Right atrium auricular region (tissue), 2 donors: ENCODE measurements around the gene SLC26A11. TPM values are rescaled to one million over a fixed set of nuclear protein-coding genes. Genes with fewer than 3 reads are reported as not detected.

Source experiments
- DNase-seq: peaks from one replicate; pipeline ENCODE4 v3.0.0-alpha.2; 2019; ENCODE audit warnings: low spot score
- H3K27ac ChIP-seq, 2 donors: fragments of 200-600 bp; sonication (generic); 1 replicate in 1 of 2; 2 replicates in 1 of 2; pipeline ENCODE4 v1.5.1; 2016 to 2019
- H3K27me3 ChIP-seq, 2 donors: fragments of 200-600 bp; sonication (generic); one replicate each; pipeline versions ENCODE4 v1.5.1 to v1.6.0; 2017 to 2019
- H3K36me3 ChIP-seq: fragments of 200-600 bp; sonication (generic); one replicate; pipeline ENCODE4 v1.5.1; 2016
- H3K4me1 ChIP-seq, 2 donors: fragments of 200-600 bp; sonication (generic); one replicate each; pipeline versions ENCODE4 v1.5.1 to v1.6.0; 2017 to 2019
- H3K4me3 ChIP-seq, 2 donors: fragments of 200-600 bp; sonication (generic); 1 replicate in 1 of 2; 2 replicates in 1 of 2; pipeline ENCODE4 v1.5.1; 2017 to 2019; ENCODE audit warnings: mild to moderate bottlenecking in 1 of 2, moderate library complexity in 1 of 2
- H3K9me3 ChIP-seq, 2 donors: fragments of 200-600 bp; sonication (generic); one replicate each; pipeline ENCODE4 v1.5.1; 2019
- total RNA-seq, 2 donors: library from RNA; depleted of rRNA; stranded (reverse); fragments of >200 nt; gene quantifications; one replicate each; pipeline ENCODE4 v1.1.0, GENCODE V29; 2016
- TF ChIP-seq, protein P1 (sequence below), 2 donors: fragments of 200-600 bp; sonication (generic); IDR thresholded peaks; one replicate each; pipeline ENCODE4 v1.5.1; 2019; ENCODE audit warnings: antibody characterized with exemption in 2 of 2

The SLC26A11 gene
- total RNA-seq, 2 donors from 2014 or later: 2.2 to 9.0 TPM

GRCh38 chr17:80260069-80260535 is 39.9 kb downstream of the SLC26A11 start:
- Histone ChIP-seq H3K4me3 (peak overlapping the region; percentile 64 to 67), H3K27ac (peak overlapping the region; percentile 87 to 93), H3K36me3 (no peaks in the 10 kb centered on the region), H3K9me3 (no peaks in the 10 kb centered on the region), H3K4me1 (peaks cover 0 to 37% of the 10 kb centered on the region in 2 donors), H3K27me3 (no peaks in the 10 kb centered on the region)
- TF ChIP-seq, protein P1, sequence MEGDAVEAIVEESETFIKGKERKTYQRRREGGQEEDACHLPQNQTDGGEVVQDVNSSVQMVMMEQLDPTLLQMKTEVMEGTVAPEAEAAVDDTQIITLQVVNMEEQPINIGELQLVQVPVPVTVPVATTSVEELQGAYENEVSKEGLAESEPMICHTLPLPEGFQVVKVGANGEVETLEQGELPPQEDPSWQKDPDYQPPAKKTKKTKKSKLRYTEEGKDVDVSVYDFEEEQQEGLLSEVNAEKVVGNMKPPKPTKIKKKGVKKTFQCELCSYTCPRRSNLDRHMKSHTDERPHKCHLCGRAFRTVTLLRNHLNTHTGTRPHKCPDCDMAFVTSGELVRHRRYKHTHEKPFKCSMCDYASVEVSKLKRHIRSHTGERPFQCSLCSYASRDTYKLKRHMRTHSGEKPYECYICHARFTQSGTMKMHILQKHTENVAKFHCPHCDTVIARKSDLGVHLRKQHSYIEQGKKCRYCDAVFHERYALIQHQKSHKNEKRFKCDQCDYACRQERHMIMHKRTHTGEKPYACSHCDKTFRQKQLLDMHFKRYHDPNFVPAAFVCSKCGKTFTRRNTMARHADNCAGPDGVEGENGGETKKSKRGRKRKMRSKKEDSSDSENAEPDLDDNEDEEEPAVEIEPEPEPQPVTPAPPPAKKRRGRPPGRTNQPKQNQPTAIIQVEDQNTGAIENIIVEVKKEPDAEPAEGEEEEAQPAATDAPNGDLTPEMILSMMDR (IDR thresholded peaks at IDR 0.05): no peak
- peak; percentile 64 for DNase-seq

GRCh38 chr17:80260791-80261158 is 40.5 kb downstream of the SLC26A11 start, which contains the start of gene RNF213:
RNF213 (plus strand) TSS chr17:80260852; CDS start chr17:80263682, 2,830 bp downstream.
- peaks cover 0 to 37% of the 10 kb centered on the region in 2 donors for H3K4me1 ChIP-seq
- no peak for DNase-seq
- TF ChIP-seq, protein P1 (IDR thresholded peaks at IDR 0.05): no peak

DNA sequence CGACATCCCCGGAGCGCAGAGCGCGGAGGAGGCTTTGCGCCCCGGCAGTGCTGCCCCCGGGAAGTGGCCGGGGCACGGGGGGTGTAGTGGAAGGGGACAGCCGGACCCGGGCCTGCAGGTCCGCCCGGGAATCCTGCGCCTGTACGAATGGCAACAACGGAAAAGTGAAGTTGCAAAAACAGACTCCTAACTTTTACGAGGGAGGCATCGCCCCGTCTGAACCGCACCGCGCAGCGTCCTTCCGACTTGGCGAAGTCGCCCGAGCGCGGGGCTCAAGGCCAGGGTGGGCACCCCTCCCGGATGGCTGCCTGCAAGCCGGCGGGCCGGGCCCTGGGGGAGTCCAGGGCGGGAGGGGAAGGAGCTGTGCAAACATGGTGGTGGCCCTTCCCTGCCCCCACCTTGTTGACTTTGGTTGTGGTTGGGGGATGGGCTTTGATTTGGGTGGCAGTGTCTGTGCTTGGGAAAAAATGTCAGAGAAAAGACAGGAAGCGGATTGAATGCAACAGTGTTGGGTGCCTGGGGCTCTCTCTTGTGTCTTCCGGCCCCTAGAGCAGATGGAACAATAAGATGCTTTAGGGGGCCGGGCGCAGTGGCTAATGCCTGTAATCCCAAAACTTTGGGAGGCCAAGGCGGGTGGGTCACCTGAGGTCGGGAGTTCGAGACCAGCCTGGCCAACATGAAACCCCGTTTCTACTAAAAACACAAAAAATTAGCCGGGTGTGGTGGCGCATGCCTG is 41.1 kb downstream of the SLC26A11 start:
- Histone ChIP-seq H3K4me3 (peak overlapping the region; percentile 90 to 92), H3K27me3 (no peaks in the 10 kb centered on the region), H3K27ac (peak overlapping the region; percentile 92 to 97), H3K36me3 (peaks cover 6% of the 10 kb centered on the region), H3K9me3 (no peaks in the 10 kb centered on the region), H3K4me1 (peaks cover 0 to 37% of the 10 kb centered on the region in 2 donors)
- DNase-seq: no peak
- TF ChIP-seq, protein P1 (IDR thresholded peaks at IDR 0.05): no peak

More at GRCh38 chr17:80260791-80261158, 40.5 kb downstream of the SLC26A11 start, which contains the start of gene RNF213:
- Histone ChIP-seq H3K36me3 (peaks cover 6% of the 10 kb centered on the region), H3K4me3 (peak within 1 kb of the TSS; percentile 90 to 92), H3K27me3 (no peaks in the 10 kb centered on the region), H3K27ac (peak within 1 kb of the TSS; percentile 92 to 97), H3K9me3 (no peaks in the 10 kb centered on the region)

DNA sequence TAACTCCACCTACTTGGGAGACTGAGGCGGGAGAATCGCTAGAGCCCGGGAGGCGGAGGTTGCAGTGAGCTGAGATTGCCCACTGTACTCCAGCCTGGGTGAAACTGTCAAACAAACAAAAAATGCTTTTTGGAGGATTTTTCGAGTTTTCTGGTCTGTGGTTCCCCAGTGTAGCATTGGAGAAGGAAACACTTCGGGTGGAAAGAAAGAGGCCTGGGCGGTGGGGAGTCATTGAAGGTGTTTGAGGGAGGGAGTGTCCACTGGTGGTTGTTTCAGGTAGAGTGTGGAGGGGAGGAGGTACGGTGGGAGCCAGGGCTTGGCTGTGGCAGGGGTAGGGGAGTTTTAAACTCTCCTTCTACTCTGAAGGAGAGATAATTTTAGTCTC is 41.7 kb downstream of the SLC26A11 start:
- no peaks in the 10 kb centered on the region for H3K9me3 ChIP-seq
- H3K4me3 ChIP-seq: peak overlapping the region; percentile 90 to 92
- H3K4me1 ChIP-seq: peaks cover 0 to 37% of the 10 kb centered on the region in 2 donors
- TF ChIP-seq, protein P1 (IDR thresholded peaks at IDR 0.05): no peak
- DNase-seq: no peak
- peaks cover 6% of the 10 kb centered on the region for H3K36me3 ChIP-seq
- peak overlapping the region; percentile 92 to 97 for H3K27ac ChIP-seq
- H3K27me3 ChIP-seq: no peaks in the 10 kb centered on the region

DNA sequence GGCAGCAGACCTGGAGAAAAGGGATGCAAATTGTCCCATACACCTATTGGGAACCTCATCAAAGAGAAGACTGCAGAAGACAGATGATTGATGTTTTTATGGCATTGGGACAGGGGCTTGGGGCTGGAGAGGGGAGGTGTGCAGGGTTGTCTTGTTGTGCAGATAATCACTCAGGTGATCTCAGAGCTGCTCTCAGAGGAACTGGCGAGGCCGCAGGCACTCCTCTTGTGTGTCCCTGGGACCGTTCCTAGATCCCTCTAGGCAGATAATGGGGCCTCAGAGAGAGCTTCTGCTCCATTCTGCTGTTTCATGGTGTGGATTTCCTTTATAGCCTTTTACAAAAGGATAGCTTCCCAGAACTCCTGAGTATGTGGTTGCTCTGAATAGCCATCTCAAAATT is 42.1 kb downstream of the SLC26A11 start:
- peaks cover 0 to 37% of the 10 kb centered on the region in 2 donors for H3K4me1 ChIP-seq
- DNase-seq: no peak
- H3K4me3 ChIP-seq: no peak overlapping the region
- no peaks in the 10 kb centered on the region for H3K9me3 ChIP-seq
- H3K36me3 ChIP-seq: peaks cover 6% of the 10 kb centered on the region
- no peaks in the 10 kb centered on the region for H3K27me3 ChIP-seq
- TF ChIP-seq, protein P1 (IDR thresholded peaks at IDR 0.05): no peak
- H3K27ac ChIP-seq: peak overlapping the region; percentile 92 to 97
